HepG2 (cell line): ENCODE results near the gene HK2. TPM values are rescaled to one million over a fixed set of nuclear protein-coding genes. Genes with fewer than 3 reads are reported as not detected.

Experiments
- AKAP8 ChIP-seq: sonication (generic); formaldehyde crosslinking; IDR thresholded peaks from 2 replicates; pipeline ENCODE4 v1.5.1; 2020; ENCODE audit warnings: mild to moderate bottlenecking, missing genetic modification reagents
- ARNT2 ChIP-seq: sonication (generic); formaldehyde crosslinking; IDR thresholded peaks from 2 replicates; pipeline ENCODE4 v1.8.0; 2022; ENCODE audit warnings: mild to moderate bottlenecking, low read depth, missing genetic modification reagents, moderate library complexity
- DMTF1 ChIP-seq: sonication (generic); formaldehyde crosslinking; IDR thresholded peaks from 2 replicates; pipeline ENCODE4 v1.4.0; 2020; ENCODE audit warnings: mild to moderate bottlenecking, missing genetic modification reagents
- FOXA1 ChIP-seq, 2 experiments: fragments of 450-650 bp in 1 of 2; sonication (generic) in 1 of 2; formaldehyde crosslinking in 1 of 2; IDR thresholded peaks; 2 replicates each; pipeline versions ENCODE4 v1.4.0 to v1.6.1; 2016 to 2020; ENCODE audit warnings: missing genetic modification reagents in 1 of 2
- MBD4 ChIP-seq: IDR thresholded peaks from 2 replicates; pipeline ENCODE4 v1.6.1; 2012; ENCODE audit warnings: low read length, inconsistent platforms, borderline replicate concordance
- MED1 ChIP-seq: sonication (generic); formaldehyde crosslinking; IDR thresholded peaks from 2 replicates; pipeline ENCODE4 v1.4.0; 2020; ENCODE audit warnings: missing genetic modification reagents
- MEIS1 ChIP-seq: sonication (generic); formaldehyde crosslinking; IDR thresholded peaks from 2 replicates; pipeline ENCODE4 v1.9.0; 2021; ENCODE audit warnings: mild to moderate bottlenecking, missing genetic modification reagents, moderate library complexity, borderline replicate concordance
- POGK ChIP-seq: sonication (generic); formaldehyde crosslinking; conservative IDR thresholded peaks from 2 replicates; pipeline ENCODE4 v1.8.0; 2022; ENCODE audit warnings: mild to moderate bottlenecking, moderate library complexity, missing genetic modification reagents
- PPARG ChIP-seq: conservative IDR thresholded peaks from 2 replicates; pipeline ENCODE4 v1.6.1; 2016; ENCODE audit warnings: missing biosample characterization, missing genetic modification reagents
- PRMT3 ChIP-seq: sonication (generic); formaldehyde crosslinking; IDR thresholded peaks from 2 replicates; pipeline ENCODE4 v1.8.1; 2022; ENCODE audit warnings: low read depth, mild to moderate bottlenecking, moderate library complexity, missing genetic modification reagents, borderline replicate concordance
- SAFB2 ChIP-seq: sonication (generic); formaldehyde crosslinking; IDR thresholded peaks from 2 replicates; pipeline ENCODE4 v1.5.1; 2020; ENCODE audit warnings: missing genetic modification reagents, low read depth, mild to moderate bottlenecking, borderline replicate concordance
- SMARCE1 ChIP-seq: fragments of 450-650 bp; IDR thresholded peaks from 2 replicates; pipeline ENCODE4 v1.6.1; 2017; ENCODE audit warnings: borderline replicate concordance
- SOX13 ChIP-seq, 3 experiments: fragments of 450-650 bp in 1 of 3; sonication (generic) in 1 of 3; formaldehyde crosslinking in 1 of 3; IDR thresholded peaks in 2 of 3; conservative IDR thresholded peaks in 1 of 3; 2 replicates each; pipeline versions ENCODE4 v1.5.0 to v1.6.1; 2016 to 2020; ENCODE audit warnings: antibody characterized with exemption in 1 of 3, mild to moderate bottlenecking in 1 of 3, missing compliant biosample characterization in 1 of 3, missing genetic modification reagents in 1 of 3, moderate library complexity in 1 of 3
- SOX5 ChIP-seq: IDR thresholded peaks from 2 replicates; pipeline ENCODE4 v1.6.1; 2016; ENCODE audit warnings: borderline replicate concordance
- SP4 ChIP-seq: sonication (generic); formaldehyde crosslinking; IDR thresholded peaks from 2 replicates; pipeline ENCODE4 v1.8.1; 2023; ENCODE audit warnings: mild to moderate bottlenecking, missing genetic modification reagents
- SRSF1 ChIP-seq: fragments of 200-400 bp; formaldehyde crosslinking; optimal IDR thresholded peaks from 2 replicates; pipeline ENCODE3; 2017; ENCODE audit warnings: mild to moderate bottlenecking, low read depth, low read length, moderate library complexity
- THAP7 ChIP-seq: sonication (generic); formaldehyde crosslinking; IDR thresholded peaks from 2 replicates; pipeline ENCODE4 v1.8.1; 2023; ENCODE audit warnings: mild to moderate bottlenecking, missing genetic modification reagents
- TMF1 ChIP-seq: sonication (generic); formaldehyde crosslinking; IDR thresholded peaks from 2 replicates; pipeline ENCODE4 v1.8.1; 2022; ENCODE audit warnings: low read depth, missing genetic modification reagents
- TOPORS ChIP-seq: sonication (generic); formaldehyde crosslinking; IDR thresholded peaks from 2 replicates; pipeline ENCODE4 v1.8.0; 2023; ENCODE audit warnings: mild to moderate bottlenecking, missing genetic modification reagents
- ZMAT3 ChIP-seq: sonication (generic); formaldehyde crosslinking; conservative IDR thresholded peaks from 2 replicates; pipeline ENCODE4 v1.7.0; 2021; ENCODE audit warnings: missing genetic modification reagents
- ZNF546 ChIP-seq: sonication (generic); formaldehyde crosslinking; conservative IDR thresholded peaks from 2 replicates; pipeline ENCODE4 v1.8.1; 2023; ENCODE audit warnings: mild to moderate bottlenecking, missing genetic modification reagents
- ZNF569 ChIP-seq: sonication (generic); formaldehyde crosslinking; IDR thresholded peaks from 2 replicates; pipeline ENCODE4 v1.5.0; 2020; ENCODE audit warnings: mild to moderate bottlenecking, missing genetic modification reagents, moderate library complexity, borderline replicate concordance
- ZNF672 ChIP-seq: sonication (generic); formaldehyde crosslinking; IDR thresholded peaks from 2 replicates; pipeline ENCODE4 v1.8.1; 2022; ENCODE audit warnings: missing genetic modification reagents
- ZNF724P ChIP-seq: sonication (generic); formaldehyde crosslinking; IDR thresholded peaks from 2 replicates; pipeline ENCODE4 v1.8.0; 2022; ENCODE audit warnings: missing genetic modification reagents, borderline replicate concordance
- polyA plus RNA-seq, 8 experiments: library from polyadenylated mRNA; depleted of rRNA in 3 of 8; stranded (reverse) in 7 of 8; unstranded in 1 of 8; fragments of >200 nt; fragmentation: Illumina TruSeq in 4 of 8; extraction: Trizol in 4 of 8; gene quantifications; 2 replicates each; pipeline versions ENCODE4 v1.2.1 to v1.2.3, GENCODE V29; 2011 to 2016; ENCODE audit warnings: low read depth in 4 of 8, missing spikeins in 1 of 8, mixed read lengths in 1 of 8; ENCODE audit not compliant: insufficient read depth in 1 of 8
- total RNA-seq, 5 experiments: library from RNA; depleted of rRNA; stranded (reverse); fragments of >200 nt; fragmentation: Illumina TruSeq; extraction: Trizol; gene quantifications; 2 replicates each; pipeline ENCODE4 v1.2.3, GENCODE V29; 2016; ENCODE audit warnings: low read depth in 1 of 5

Gene HK2
- total and polyA plus RNA-seq, 2 of the 13 experiments (the other 11 are each of a cell fraction or from before 2014, with no cell fraction given), result 13.2 to 101 TPM

GRCh38 chr2:74925361-74925786, 91.4 kb downstream of the HK2 start (continued):
- TF ChIP-seq PPARG (CRISPR knock-in tag), result peak; percentile 74
- 0 out of 2 replicates have a peak, but pooled peaks have one; percentile 56 for TF ChIP-seq POGK (CRISPR knock-in tag)
- TF ChIP-seq SRSF1, result peak; percentile 13
- TF ChIP-seq ZNF546 (CRISPR knock-in tag), result no peak
- TF ChIP-seq SAFB2 (CRISPR knock-in tag), result peak; percentile 64; the same call in 1 of the 2 replicates
- no peak for TF ChIP-seq SP4 (CRISPR knock-in tag)
- no peak for TF ChIP-seq TOPORS (CRISPR knock-in tag)
- TF ChIP-seq TMF1 (CRISPR knock-in tag), result no peak
- TF ChIP-seq SMARCE1, result no peak
- no peak for TF ChIP-seq FOXA1 (IDR thresholded peaks at IDR 0.05)
- TF ChIP-seq FOXA1 (CRISPR knock-in tag; IDR thresholded peaks at IDR 0.05), result 0 out of 2 replicates have a peak, but pooled peaks have one; percentile 0
- no peak for TF ChIP-seq ZMAT3
- 0 out of 2 replicates have a peak, but pooled peaks have one; percentile 33 for TF ChIP-seq ARNT2
- no peak for TF ChIP-seq DMTF1
- TF ChIP-seq THAP7 (CRISPR knock-in tag), result no peak
- TF ChIP-seq MED1 (CRISPR knock-in tag), result no peak
- TF ChIP-seq ZNF724P (CRISPR knock-in tag), result peak; percentile 24; the same call in 1 of the 2 replicates
- TF ChIP-seq MBD4, result no peak
- no peak for TF ChIP-seq ZNF672 (CRISPR knock-in tag)
- peak; percentile 90 for TF ChIP-seq SOX13 (IDR thresholded peaks at IDR 0.05)
- peak in 1 of 2 experiments; percentile 96; a peak in 2 of 4 replicates for TF ChIP-seq SOX13 (CRISPR knock-in tag; conservative IDR thresholded peaks at IDR 0.05 in 1 of 2, IDR thresholded peaks at IDR 0.05 in 1 of 2)
- TF ChIP-seq ZNF569 (CRISPR knock-in tag), result no peak
- peak; percentile 86 for TF ChIP-seq SOX5
- 0 out of 2 replicates have a peak, but pooled peaks have one; percentile 52 for TF ChIP-seq AKAP8
- 0 out of 2 replicates have a peak, but pooled peaks have one; percentile 60 for TF ChIP-seq PRMT3 (CRISPR knock-in tag)
- TF ChIP-seq MEIS1, result no peak
